ENCODE data around the gene QSOX1. TPM values are rescaled to one million over a fixed set of nuclear protein-coding genes. Genes with fewer than 3 reads are reported as not detected.

QSOX1 gene
- total RNA-seq, 1 experiment from 2014 or later, result 135 TPM

GRCh38 chr1:180157108-180157507, 2.4 kb downstream of the QSOX1 start:
- H3K4me3 Mint-ChIP-seq, result no peak overlapping the region
- H3K27me3 Mint-ChIP-seq (ENCODE audit: low read depth), result peaks cover 22% of the 10 kb centered on the region
- no peaks in the 10 kb centered on the region for H3K9me3 Mint-ChIP-seq
- TF ChIP-seq PRRX2 (CRISPR knock-in tag; IDR thresholded peaks at IDR 0.05) (no peak), PREB (CRISPR knock-in tag; IDR thresholded peaks at IDR 0.05; ENCODE audit: borderline replicate concordance) (no peak), GABPB1 (CRISPR knock-in tag; IDR thresholded peaks at IDR 0.05) (no peak), ZNF425 (CRISPR knock-in tag; conservative IDR thresholded peaks at IDR 0.05) (no peak), ZNF317 (CRISPR knock-in tag; IDR thresholded peaks at IDR 0.05; ENCODE audit: borderline replicate concordance, low read depth) (no peak), NR2C2 (CRISPR knock-in tag; IDR thresholded peaks at IDR 0.05) (no peak), PRDM15 (CRISPR knock-in tag; IDR thresholded peaks at IDR 0.05) (no peak), RORB (CRISPR knock-in tag; IDR thresholded peaks at IDR 0.05) (no peak), SMAD4 (CRISPR knock-in tag; IDR thresholded peaks at IDR 0.05) (no peak), IRF1 (CRISPR knock-in tag; IDR thresholded peaks at IDR 0.05) (no peak), ZNF263 (CRISPR knock-in tag; IDR thresholded peaks at IDR 0.05; ENCODE audit: low read depth) (no peak), USF2 (CRISPR knock-in tag; IDR thresholded peaks at IDR 0.05) (no peak), ETV6 (CRISPR knock-in tag; IDR thresholded peaks at IDR 0.05) (no peak), CREB1 (CRISPR knock-in tag; IDR thresholded peaks at IDR 0.05) (no peak)
- ChIA-PET POLR2A (no interaction called here), CTCF (interaction anchor here (0.9 to 4.9 kb wide), 4 partner anchors 10 to 24 kb away, joined by 3 to 69 read pairs (median 16); no protein-coding TSS in a partner anchor)
- no peaks in the 10 kb centered on the region for H3K36me3 Mint-ChIP-seq
- H3K4me1 Mint-ChIP-seq, result peaks cover 44% of the 10 kb centered on the region
- DNase-seq (ENCODE audit: low spot score) (no peak), ATAC-seq (no peak)
- no peak overlapping the region for H3K27ac Mint-ChIP-seq

- peaks cover 17% of the 10 kb centered on the region for H3K27me3 Mint-ChIP-seq (ENCODE audit: low read depth)
- ATAC-seq (no peak), DNase-seq (ENCODE audit: low spot score) (no peak)
- H3K4me3 Mint-ChIP-seq, result no peak overlapping the region
- peaks cover 44% of the 10 kb centered on the region for H3K4me1 Mint-ChIP-seq
- H3K36me3 Mint-ChIP-seq, result no peaks in the 10 kb centered on the region
- TF ChIP-seq FOXP1 (CRISPR knock-in tag; IDR thresholded peaks at IDR 0.05; ENCODE audit: borderline replicate concordance), result no peak
- TF ChIP-seq ESRRA (CRISPR knock-in tag; IDR thresholded peaks at IDR 0.05; ENCODE audit: borderline replicate concordance), result no peak
- TF ChIP-seq FOXP4 (CRISPR knock-in tag; IDR thresholded peaks at IDR 0.05), result no peak
- peak; percentile 51; the same call in 1 of the 2 replicates for TF ChIP-seq GABPB1 (CRISPR knock-in tag; IDR thresholded peaks at IDR 0.05)
- POLR2A ChIA-PET, result interaction anchor here (0.6 kb wide), 1 partner anchor 11 kb away, joined by 3 read pairs; no protein-coding TSS in a partner anchor
- H3K27ac Mint-ChIP-seq, result no peak overlapping the region
- CTCF ChIA-PET, result interaction anchor here (0.9 to 3.3 kb wide), 4 partner anchors 10 to 23 kb away, joined by 3 to 27 read pairs (median 6); no protein-coding TSS in a partner anchor
- H3K9me3 Mint-ChIP-seq, result no peaks in the 10 kb centered on the region
These were observed 2.9 kb downstream of the QSOX1 start for GRCh38 chr1:180157576-180158057.

All from WTC11 (cell line).